Activated CD8-positive, alpha-beta memory T cell treated with anti-CD3 and anti-CD28 coated beads for 24 hours (primary cell): ENCODE data around the gene ARID4B.
A peak's percentile ranks its signal among the peaks of the same experiment; 100 is the strongest.

Experiments
- DNase-seq: peaks from one replicate; pipeline ENCODE4 v3.0.0-alpha.2; 2020

ARID4B gene, protein sequence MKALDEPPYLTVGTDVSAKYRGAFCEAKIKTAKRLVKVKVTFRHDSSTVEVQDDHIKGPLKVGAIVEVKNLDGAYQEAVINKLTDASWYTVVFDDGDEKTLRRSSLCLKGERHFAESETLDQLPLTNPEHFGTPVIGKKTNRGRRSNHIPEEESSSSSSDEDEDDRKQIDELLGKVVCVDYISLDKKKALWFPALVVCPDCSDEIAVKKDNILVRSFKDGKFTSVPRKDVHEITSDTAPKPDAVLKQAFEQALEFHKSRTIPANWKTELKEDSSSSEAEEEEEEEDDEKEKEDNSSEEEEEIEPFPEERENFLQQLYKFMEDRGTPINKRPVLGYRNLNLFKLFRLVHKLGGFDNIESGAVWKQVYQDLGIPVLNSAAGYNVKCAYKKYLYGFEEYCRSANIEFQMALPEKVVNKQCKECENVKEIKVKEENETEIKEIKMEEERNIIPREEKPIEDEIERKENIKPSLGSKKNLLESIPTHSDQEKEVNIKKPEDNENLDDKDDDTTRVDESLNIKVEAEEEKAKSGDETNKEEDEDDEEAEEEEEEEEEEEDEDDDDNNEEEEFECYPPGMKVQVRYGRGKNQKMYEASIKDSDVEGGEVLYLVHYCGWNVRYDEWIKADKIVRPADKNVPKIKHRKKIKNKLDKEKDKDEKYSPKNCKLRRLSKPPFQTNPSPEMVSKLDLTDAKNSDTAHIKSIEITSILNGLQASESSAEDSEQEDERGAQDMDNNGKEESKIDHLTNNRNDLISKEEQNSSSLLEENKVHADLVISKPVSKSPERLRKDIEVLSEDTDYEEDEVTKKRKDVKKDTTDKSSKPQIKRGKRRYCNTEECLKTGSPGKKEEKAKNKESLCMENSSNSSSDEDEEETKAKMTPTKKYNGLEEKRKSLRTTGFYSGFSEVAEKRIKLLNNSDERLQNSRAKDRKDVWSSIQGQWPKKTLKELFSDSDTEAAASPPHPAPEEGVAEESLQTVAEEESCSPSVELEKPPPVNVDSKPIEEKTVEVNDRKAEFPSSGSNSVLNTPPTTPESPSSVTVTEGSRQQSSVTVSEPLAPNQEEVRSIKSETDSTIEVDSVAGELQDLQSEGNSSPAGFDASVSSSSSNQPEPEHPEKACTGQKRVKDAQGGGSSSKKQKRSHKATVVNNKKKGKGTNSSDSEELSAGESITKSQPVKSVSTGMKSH (N-terminal part only)

DNA sequence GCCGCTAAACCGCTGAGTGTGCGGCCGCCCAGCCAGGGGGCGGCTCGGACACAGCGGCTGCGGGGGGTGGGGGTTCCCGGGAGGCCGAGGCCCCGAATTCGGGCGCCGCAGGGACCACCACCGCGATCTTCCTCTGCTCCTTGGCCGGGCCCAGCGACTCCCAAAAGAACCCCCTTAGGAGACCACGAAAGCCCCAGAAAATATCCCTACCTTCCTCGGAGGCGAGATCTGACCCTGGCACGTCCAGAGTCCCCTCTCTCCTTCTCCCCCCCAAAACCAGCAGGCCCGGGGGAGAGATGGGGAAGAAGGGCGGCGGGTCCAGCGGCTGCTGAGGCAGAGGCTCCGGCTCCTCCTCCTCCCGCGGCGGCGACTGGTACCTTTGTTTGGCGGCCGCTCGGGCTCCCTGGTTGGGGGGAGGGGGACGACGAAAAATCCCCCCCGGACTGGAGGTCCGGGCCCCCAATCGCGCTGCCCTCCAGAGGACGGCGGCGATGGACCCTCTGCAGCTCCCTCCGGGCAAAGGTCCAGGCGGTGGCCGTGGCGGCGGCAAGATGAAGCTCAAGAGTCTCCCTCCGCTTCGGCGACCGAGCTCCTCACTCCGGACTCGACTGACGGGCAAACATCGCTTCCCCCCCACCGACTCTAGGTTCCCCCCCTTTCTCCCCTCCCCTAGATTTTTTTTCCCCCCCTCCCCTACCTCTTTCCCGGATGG lies at the start of gene ARID4B:
Gene ARID4B (minus strand): TSS at position 621 of the 712 bp plus-strand sequence. CDS start 1,260 bp downstream, outside the sequence.
- DNase-seq = peak; percentile 87

GRCh38 chr1:235375919-235376605 lies 48.1 kb upstream of the ARID4B start:
- no peak for DNase-seq

GRCh38 chr1:235369802-235370201 lies 41.8 kb upstream of the ARID4B start:
- no peak for DNase-seq

GRCh38 chr1:235368428-235368827 lies 40.4 kb upstream of the ARID4B start:
- DNase-seq = no peak

- peak; percentile 93 for DNase-seq
Observed at GRCh38 chr1:235367000-235367908, 39.3 kb upstream of the ARID4B start, which contains the start of gene TBCE. TBCE (plus strand) TSS chr1:235367427; CDS start chr1:235380050, 12,623 bp downstream.

DNA sequence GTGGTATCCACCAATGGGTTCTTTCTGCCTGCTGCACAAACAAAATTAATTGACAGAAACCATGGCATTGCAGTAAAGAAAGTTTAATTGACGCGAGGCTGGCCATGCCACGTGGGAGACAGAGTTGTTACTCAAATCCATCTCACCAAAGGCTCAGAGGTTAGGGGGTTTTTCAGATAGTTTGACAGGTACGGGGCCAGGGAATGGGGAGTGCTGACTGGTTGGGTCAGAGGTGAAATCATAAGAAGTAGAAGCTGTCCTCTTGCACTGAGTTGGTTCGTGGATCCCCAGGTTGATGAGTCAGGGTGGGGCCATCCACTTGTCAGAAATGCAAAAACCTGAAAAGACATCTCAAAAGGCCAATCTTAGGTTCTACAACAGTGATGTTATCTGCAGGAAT lies 38.3 kb upstream of the ARID4B start:
- DNase-seq = peak; percentile 61

GRCh38 chr1:235364189-235364588 lies 36.2 kb upstream of the ARID4B start:
- peak; percentile 30 for DNase-seq

DNA sequence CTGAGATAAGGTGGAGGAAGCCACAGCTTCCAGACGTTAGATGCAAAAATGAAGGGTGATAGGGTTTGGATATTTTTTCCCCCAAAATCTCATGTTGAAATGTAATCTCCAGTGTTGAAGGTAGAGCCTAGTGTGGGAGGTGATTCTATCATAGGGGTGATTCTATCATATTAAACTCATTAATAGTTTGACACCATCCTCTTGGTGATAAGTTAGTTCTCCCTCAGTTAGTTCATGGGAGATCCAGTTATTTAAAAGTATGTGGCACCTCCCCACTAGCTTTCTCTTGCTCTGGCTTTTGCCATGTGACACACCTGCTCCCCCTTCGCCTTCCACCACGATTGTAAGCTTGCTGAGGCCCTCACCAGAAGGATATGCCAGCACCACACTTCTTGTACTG lies 30.9 kb upstream of the ARID4B start:
- no peak for DNase-seq

DNA sequence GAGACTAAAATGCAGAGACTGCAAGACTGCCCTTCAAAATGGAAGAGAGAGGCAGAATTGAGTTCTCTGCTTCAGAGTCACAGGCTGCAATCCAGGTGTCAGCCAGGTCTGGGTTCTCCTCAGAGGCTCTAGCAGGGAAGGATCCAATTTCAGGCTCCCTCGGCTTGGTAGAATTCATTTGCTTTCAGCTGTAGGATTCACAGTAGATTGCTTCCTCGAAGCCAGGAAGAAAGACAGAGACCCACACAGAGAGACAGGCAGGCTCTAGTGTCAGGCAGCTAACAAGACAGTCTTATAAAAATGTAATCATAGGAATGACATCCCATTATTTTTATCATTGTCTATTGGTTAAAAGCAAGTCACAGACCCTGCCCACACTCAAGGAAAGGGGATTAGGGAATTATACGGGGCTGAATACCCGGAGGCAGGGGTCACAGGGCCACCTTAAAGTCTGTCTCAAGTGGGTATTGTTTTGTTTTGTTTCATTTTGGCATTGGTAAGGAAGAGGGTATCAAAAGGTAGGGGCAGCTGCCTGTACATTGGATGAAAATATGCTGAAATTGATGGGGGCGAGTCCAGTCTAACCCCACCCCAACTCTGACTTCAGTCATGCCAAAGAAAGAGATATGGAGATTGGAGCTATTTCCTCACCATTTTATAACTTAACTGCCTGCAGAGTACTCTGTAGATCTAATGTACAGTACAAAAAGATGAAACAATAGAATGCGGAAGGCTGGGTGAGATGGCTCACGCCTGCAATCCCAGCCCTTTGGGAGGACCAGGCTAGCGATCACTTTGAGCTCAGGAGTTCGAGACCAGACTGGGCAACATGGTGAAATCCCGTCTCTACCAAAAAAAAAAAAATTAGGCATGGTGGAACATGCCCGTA lies 29.8 kb upstream of the ARID4B start:
- peak; percentile 43 for DNase-seq

GRCh38 chr1:235351898-235352297 lies 23.9 kb upstream of the ARID4B start:
- no peak for DNase-seq

GRCh38 chr1:235351441-235351840 lies 23.5 kb upstream of the ARID4B start:
- no peak for DNase-seq

GRCh38 chr1:235343726-235344125 lies 15.7 kb upstream of the ARID4B start:
- DNase-seq = no peak

DNA sequence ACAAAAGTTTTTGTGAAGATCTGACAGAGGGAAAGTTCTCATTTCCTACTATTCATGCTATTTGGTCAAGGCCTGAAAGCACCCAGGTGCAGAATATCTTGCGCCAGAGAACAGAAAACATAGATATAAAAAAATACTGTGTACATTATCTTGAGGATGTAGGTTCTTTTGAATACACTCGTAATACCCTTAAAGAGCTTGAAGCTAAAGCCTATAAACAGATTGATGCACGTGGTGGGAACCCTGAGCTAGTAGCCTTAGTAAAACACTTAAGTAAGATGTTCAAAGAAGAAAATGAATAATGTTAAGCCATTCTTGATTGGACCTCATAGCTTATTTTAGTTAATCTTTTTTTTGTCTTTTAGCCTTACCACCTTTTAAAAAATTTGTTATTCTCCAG lies 14.5 kb upstream of the ARID4B start:
- DNase-seq = no peak

- DNase-seq = no peak
Observed at GRCh38 chr1:235342039-235342438, 14.1 kb upstream of the ARID4B start.

- no peak for DNase-seq
Observed at GRCh38 chr1:235341334-235341733, 13.4 kb upstream of the ARID4B start.

DNA sequence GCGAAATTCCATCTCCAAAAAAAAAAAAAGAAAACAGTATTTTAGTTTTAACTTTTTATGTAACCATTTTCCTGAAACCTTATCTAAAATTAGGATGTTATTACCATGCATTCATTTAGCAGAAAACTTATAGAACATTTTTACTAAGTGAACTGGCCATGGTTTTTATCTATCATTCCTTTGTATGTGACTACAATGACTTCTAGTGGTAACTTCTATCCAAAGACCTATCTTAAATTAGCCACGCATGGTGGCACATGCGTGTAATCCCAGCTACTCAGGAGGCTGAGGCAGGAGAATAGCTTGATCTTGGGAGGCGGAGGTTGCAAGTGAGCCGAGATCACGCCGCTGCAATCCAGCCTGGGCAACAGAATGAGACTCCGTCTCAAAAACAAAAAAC lies 11.8 kb upstream of the ARID4B start:
- no peak for DNase-seq

- no peak for DNase-seq
Observed at GRCh38 chr1:235336903-235337302, 8.9 kb upstream of the ARID4B start.

DNA sequence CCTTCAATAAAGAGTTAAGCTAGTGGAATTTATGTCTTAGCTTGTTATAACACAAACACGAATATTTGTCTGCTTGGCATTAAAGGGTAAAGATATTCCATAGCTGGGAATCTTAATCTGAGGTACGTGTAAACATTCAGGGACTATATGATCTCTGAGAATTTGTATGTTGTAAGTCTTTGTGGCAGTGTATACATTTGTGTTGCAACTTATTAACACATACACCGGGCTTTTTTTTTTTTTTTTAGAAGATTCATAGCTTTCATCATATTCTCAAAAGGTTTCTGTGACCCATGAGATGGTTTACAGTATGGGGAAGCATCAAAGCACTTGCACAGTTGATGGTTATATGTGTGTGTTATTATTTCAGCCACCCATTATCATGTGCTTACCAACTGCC lies 3.4 kb upstream of the ARID4B start:
- DNase-seq = no peak

DNA sequence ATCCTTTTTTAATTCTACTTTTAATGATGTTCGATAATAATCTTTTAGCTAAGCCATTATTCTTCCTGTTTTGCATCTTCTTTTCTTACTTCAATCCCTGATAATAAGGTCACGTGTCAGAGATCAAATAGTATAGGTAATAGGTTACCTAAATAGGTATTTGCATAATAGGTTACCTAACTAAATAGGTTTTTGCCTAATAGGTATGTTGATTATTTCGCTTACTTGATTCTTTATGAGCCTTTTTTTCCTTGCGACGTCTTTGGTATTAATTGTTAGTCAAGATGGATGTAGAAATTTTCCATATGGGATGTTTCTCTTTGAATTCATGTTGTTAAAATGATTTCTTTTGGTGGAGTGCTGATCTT lies 2.9 kb upstream of the ARID4B start:
- no peak for DNase-seq
